Testis (tissue), 2 donors: ENCODE data around the gene FSIP1.

ENCODE experiments used
- CTCF ChIP-seq, 3 experiments: fragments of 450-650 bp in 2 of 3; fragments of 200-600 bp in 1 of 3; sonication (generic) in 1 of 3; IDR thresholded peaks; one replicate each; pipeline ENCODE4 v1.5.1; 2016 to 2019; ENCODE audit warnings: antibody characterized with exemption in 3 of 3, mild to moderate bottlenecking in 2 of 3, moderate library complexity in 1 of 3
- POLR2A ChIP-seq: fragments of 450-650 bp; IDR thresholded peaks from one replicate; pipeline ENCODE4 v1.6.1; 2017; ENCODE audit warnings: antibody characterized with exemption, mild to moderate bottlenecking, moderate library complexity

- no peak for TF ChIP-seq POLR2A
- no peak for TF ChIP-seq CTCF (IDR thresholded peaks at IDR 0.05)
Observed at GRCh38 chr15:39814489-39814888, 31.8 kb upstream of the FSIP1 start.
